PC-9 (cell line): ENCODE results near the gene ZNF440. TPM values are rescaled to one million over a fixed set of nuclear protein-coding genes. Genes with fewer than 3 reads are reported as not detected.
A peak's percentile ranks its signal among the peaks of the same experiment; 100 is the strongest.
"Not testable (repeated sequence)": the region's sequence is repeated elsewhere in the genome, so short reads cannot be mapped to it uniquely, and the experiment has no call there.

Source experiments
- BruUV-seq: library from RNA; stranded (reverse); fragments of 400-500 nt; replicated peaks from 2 replicates; lab custom pipeline; 2021; lab: Mats Ljungman, UMichigan
- CTCF ChIA-PET: fragments of 300-600 bp; sonication (Branson Sonifier 250); formaldehyde crosslinking; loops from one replicate; lab custom pipeline; 2022; ENCODE audit warnings: antibody characterized with exemption; lab: Charles Lee
- POLR2A ChIA-PET: fragments of 300-600 bp; sonication (Branson Sonifier 250); formaldehyde crosslinking; loops from one replicate; lab custom pipeline; 2022; ENCODE audit warnings: antibody characterized with exemption; ENCODE audit not compliant: unreplicated experiment; lab: Charles Lee
- DNase-seq, 2 experiments: peaks; one replicate each; pipeline versions ENCODE4 v3.0.0 to v3.0.0-alpha.2; 2015 to 2022; ENCODE audit warnings: mixed read lengths in 1 of 2
- H2AFZ ChIP-seq: fragments of 200-600 bp; sonication (generic); 2 replicates; pipeline ENCODE4 v1.8.1; 2017; ENCODE audit warnings: antibody characterized with exemption
- H3F3A ChIP-seq: fragments of 200-600 bp; sonication (generic); 2 replicates; pipeline ENCODE4 v1.8.1; 2017; ENCODE audit warnings: antibody characterized with exemption, mild to moderate bottlenecking, low read depth; ENCODE audit not compliant: insufficient read depth
- H3K27ac ChIP-seq: fragments of 200-600 bp; sonication (generic); 2 replicates; pipeline ENCODE4 v1.6.1; 2016; ENCODE audit warnings: mixed run types
- H3K27me3 ChIP-seq: fragments of 200-600 bp; sonication (generic); 2 replicates; pipeline ENCODE4 v1.6.1; 2016; ENCODE audit warnings: low read depth, mixed run types; ENCODE audit not compliant: insufficient read depth
- H3K36me3 ChIP-seq: fragments of 200-600 bp; sonication (generic); 2 replicates; pipeline ENCODE4 v1.6.1; 2016; ENCODE audit warnings: low read depth, mixed run types
- H3K4me1 ChIP-seq: fragments of 200-600 bp; sonication (generic); replicated peaks from 2 replicates; pipeline ENCODE4 v1.6.1; 2016; ENCODE audit warnings: mixed run types; ENCODE audit not compliant: insufficient read depth
- H3K4me2 ChIP-seq: fragments of 200-600 bp; sonication (generic); 2 replicates; pipeline ENCODE4 v1.6.1; 2017; ENCODE audit warnings: mixed run types
- H3K4me3 ChIP-seq: fragments of 200-600 bp; sonication (generic); 2 replicates; pipeline ENCODE4 v1.6.1; 2016; ENCODE audit warnings: mixed run types
- H3K79me2 ChIP-seq: fragments of 200-600 bp; sonication (generic); 2 replicates; pipeline ENCODE4 v1.6.1; 2017; ENCODE audit warnings: low read depth, mixed run types
- H3K9me2 ChIP-seq: fragments of 200-600 bp; sonication (generic); 2 replicates; pipeline ENCODE4 v1.8.1; 2017; ENCODE audit warnings: mild to moderate bottlenecking; ENCODE audit not compliant: insufficient read depth
- H3K9me3 ChIP-seq: fragments of 200-600 bp; sonication (generic); 2 replicates; pipeline ENCODE4 v1.8.1; 2016; ENCODE audit warnings: low read depth; ENCODE audit not compliant: insufficient read depth
- H4K20me1 ChIP-seq: fragments of 200-600 bp; sonication (generic); 2 replicates; pipeline ENCODE4 v1.8.1; 2017; ENCODE audit not compliant: insufficient read depth
- CTCF ChIP-seq: fragments of 200-600 bp; sonication (generic); conservative IDR thresholded peaks from 2 replicates; pipeline ENCODE4 v1.6.1; 2017; ENCODE audit warnings: mixed run types, antibody characterized with exemption, mild to moderate bottlenecking, moderate library complexity
- EZH2 ChIP-seq: fragments of 200-600 bp; sonication (generic); IDR thresholded peaks from 2 replicates; pipeline ENCODE4 v1.8.0; 2017; ENCODE audit warnings: antibody characterized with exemption, low read depth
- intact Hi-C: fragments of 100-400 bp; cut with micrococcal nuclease; formaldehyde crosslinking; loops from one replicate; pipeline ENCODE4 v1.10.0; 2022; ENCODE audit not compliant: unreplicated experiment
- total RNA-seq: library from RNA; stranded (reverse); gene quantifications from 2 replicates; pipeline ENCODE4 v1.2.3, GENCODE V29; 2021

The ZNF440 gene
- total RNA-seq, 1 experiment from 2014 or later = 12.5 TPM

- no peaks in the 10 kb centered on the region for H3K36me3 ChIP-seq
- no peaks in the 10 kb centered on the region for H3K4me1 ChIP-seq
- H3K4me2 ChIP-seq = no peak overlapping the region
- H3K27ac ChIP-seq = no peak overlapping the region
- peaks cover 55% of the 10 kb centered on the region for H3K27me3 ChIP-seq
- no peak overlapping the region for H3K4me3 ChIP-seq
- CTCF ChIA-PET = interaction anchor here (1.6 kb wide), 1 partner anchor 59 kb away, joined by 6 read pairs; the partner anchor contains the start of gene ZNF491
- intact Hi-C loops = loop anchor here (5.0 kb wide), 1 partner anchor 59 kb away; the partner anchor contains the start of gene ZNF491
- TF ChIP-seq EZH2 = no peak
- no peak for TF ChIP-seq CTCF
- no peaks in the 10 kb centered on the region for H4K20me1 ChIP-seq
- H3K9me2 ChIP-seq = no peaks in the 10 kb centered on the region
- no peaks in the 10 kb centered on the region for H3K9me3 ChIP-seq
- no peaks in the 10 kb centered on the region for H3K79me2 ChIP-seq
- POLR2A ChIA-PET = no interaction called here
- DNase-seq = peak in 1 of 2 experiments; percentile 55
- H3F3A ChIP-seq = no peaks in the 10 kb centered on the region
- no TSS peak for BruUV-seq
- H2AFZ ChIP-seq = no peak overlapping the region
Measured at GRCh38 chr19:11856596-11857250, 42.6 kb downstream of the ZNF440 start.

- Histone ChIP-seq H3K9me3 (no peaks in the 10 kb centered on the region; the same call in 1 of the 2 replicates), H2AFZ (no peak overlapping the region), H3K79me2 (no peaks in the 10 kb centered on the region), H3K4me3 (no peak overlapping the region), H4K20me1 (no peaks in the 10 kb centered on the region), H3K4me1 (no peaks in the 10 kb centered on the region), H3F3A (no peaks in the 10 kb centered on the region), H3K9me2 (no peaks in the 10 kb centered on the region), H3K4me2 (no peak overlapping the region), H3K27ac (no peak overlapping the region), H3K36me3 (no peaks in the 10 kb centered on the region), H3K27me3 (peaks cover 74% of the 10 kb centered on the region)
- CTCF ChIA-PET = no interaction called here
- BruUV-seq = no TSS peak
- DNase-seq = no peak
- POLR2A ChIA-PET = no interaction called here
- TF ChIP-seq CTCF = no peak
- no peak for TF ChIP-seq EZH2
- intact Hi-C loops = no loop called here
Measured at GRCh38 chr19:11860721-11861120, 46.6 kb downstream of the ZNF440 start.

GRCh38 chr19:11861301-11861700, 47.2 kb downstream of the ZNF440 start:
- no peak overlapping the region for H2AFZ ChIP-seq
- no peak overlapping the region for H3K4me3 ChIP-seq
- no peak overlapping the region for H3K4me2 ChIP-seq
- no peaks in the 10 kb centered on the region for H3K9me2 ChIP-seq
- CTCF ChIA-PET = no interaction called here
- H3F3A ChIP-seq = no peaks in the 10 kb centered on the region
- H3K79me2 ChIP-seq = no peaks in the 10 kb centered on the region
- H3K27me3 ChIP-seq = peaks cover 68% of the 10 kb centered on the region
- no peak overlapping the region for H3K27ac ChIP-seq
- DNase-seq = no peak
- no peaks in the 10 kb centered on the region for H3K4me1 ChIP-seq
- no peaks in the 10 kb centered on the region; the same call in 1 of the 2 replicates for H3K9me3 ChIP-seq
- no peaks in the 10 kb centered on the region for H4K20me1 ChIP-seq
- TF ChIP-seq EZH2 (no peak), CTCF (no peak)
- no TSS peak for BruUV-seq
- H3K36me3 ChIP-seq = no peaks in the 10 kb centered on the region
- POLR2A ChIA-PET = no interaction called here
- intact Hi-C loops = no loop called here

- CTCF ChIA-PET = not testable (repeated sequence)
Measured at GRCh38 chr19:11867766-11868165, 53.7 kb downstream of the ZNF440 start.

More at GRCh38 chr19:11867766-11868165, 53.7 kb downstream of the ZNF440 start:
- H3K27ac ChIP-seq, H3K9me2 ChIP-seq, H3K4me2 ChIP-seq, H3K9me3 ChIP-seq, POLR2A ChIA-PET, H3K79me2 ChIP-seq, BruUV-seq, H3F3A ChIP-seq, H3K36me3 ChIP-seq, DNase-seq, H3K4me1 ChIP-seq, H4K20me1 ChIP-seq, H2AFZ ChIP-seq, intact Hi-C loops, H3K4me3 ChIP-seq: not testable (repeated sequence)
- H3K27me3 ChIP-seq = peaks cover 24% of the 10 kb centered on the region
